ENCODE measurements around the gene UQCR11.

Gene UQCR11

DNA sequence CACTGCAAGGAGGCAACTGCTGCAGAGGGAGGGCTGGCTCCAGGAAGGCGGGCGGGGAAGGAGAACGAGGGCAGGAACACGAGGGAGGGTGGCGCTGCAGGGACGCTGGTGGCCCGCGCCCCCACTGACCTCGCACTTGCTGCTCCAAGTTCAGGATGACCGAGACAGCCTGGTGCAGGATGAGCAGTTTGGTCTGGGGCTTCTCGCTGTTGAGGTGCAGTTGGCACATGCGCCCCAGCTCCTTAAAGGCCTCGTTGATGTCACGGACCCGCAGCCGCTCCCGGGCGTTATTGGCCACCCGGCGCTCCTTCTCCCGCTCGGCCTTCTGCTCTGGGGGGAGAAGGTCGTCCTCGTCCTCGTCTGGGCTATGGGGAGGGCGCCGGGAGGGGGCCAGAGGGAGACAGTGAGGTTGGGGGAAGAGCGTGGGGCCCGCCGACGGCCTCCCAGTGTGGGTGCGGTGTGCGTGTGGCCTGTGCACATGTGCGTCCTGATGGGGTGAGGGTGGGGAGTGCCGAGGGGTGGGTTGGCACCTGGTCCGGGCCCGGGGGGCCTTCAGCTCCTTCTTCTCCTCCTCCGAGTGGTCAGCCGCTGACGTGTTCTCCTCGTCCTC, 10.0 kb upstream of the UQCR11 start:
- Mint-ChIP-seq H3K36me3 (ENCODE audit: low read depth) (peaks cover 100% of the 10 kb centered on the region), H3K9me3 (no peaks in the 10 kb centered on the region), H3K4me3 (no peak overlapping the region), H3K4me1 (ENCODE audit: low read depth) (peaks cover 4% of the 10 kb centered on the region), H3K27ac (no peak overlapping the region), H3K27me3 (peaks cover 2% of the 10 kb centered on the region)
- intact Hi-C loops (cut with micrococcal nuclease): no loop called here

DNA sequence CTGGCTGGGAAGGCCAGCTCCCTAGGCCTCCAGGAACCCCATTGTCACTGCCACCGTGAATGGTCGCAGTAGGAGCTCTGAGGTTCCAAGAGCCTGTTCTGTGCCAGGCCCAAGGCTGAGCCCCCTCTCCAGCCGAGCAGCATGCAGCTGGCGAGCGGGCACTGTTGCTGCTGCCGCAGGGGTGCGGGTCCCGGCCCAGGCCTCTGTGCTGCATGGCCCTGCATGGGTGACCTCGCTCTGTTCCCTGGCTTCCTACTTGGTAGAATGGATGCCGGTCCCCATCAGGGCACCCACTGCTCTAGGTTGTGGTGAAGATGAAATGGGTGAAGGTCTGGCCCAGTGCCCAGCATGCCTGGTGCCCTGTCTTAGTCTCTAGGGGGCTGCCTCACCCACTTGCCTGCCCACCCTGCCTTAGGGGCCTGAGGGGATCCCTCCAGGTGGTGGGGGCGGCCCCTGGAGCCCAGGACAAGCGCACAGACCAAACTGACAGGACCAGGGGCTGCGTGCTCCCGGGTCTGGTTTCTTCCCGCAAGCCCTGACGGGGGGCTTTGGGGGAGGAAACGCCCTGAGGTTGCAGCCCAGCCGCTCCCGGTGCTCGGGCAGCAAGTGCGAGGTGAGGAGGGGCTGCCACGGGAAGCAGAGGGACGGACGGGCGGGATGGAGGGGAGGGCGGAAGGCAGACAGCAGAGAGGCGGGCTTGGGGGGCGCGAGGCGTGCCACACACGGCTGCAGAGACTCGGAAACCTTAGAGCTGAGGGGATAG, 8.7 kb upstream of the UQCR11 start:
- Mint-ChIP-seq H3K36me3 (ENCODE audit: low read depth) (peaks cover 99% of the 10 kb centered on the region), H3K27me3 (peaks cover 7% of the 10 kb centered on the region), H3K4me3 (no peak overlapping the region), H3K27ac (no peak overlapping the region), H3K4me1 (ENCODE audit: low read depth) (peaks cover 17% of the 10 kb centered on the region), H3K9me3 (no peaks in the 10 kb centered on the region)
- intact Hi-C loops (cut with micrococcal nuclease): no loop called here

DNA sequence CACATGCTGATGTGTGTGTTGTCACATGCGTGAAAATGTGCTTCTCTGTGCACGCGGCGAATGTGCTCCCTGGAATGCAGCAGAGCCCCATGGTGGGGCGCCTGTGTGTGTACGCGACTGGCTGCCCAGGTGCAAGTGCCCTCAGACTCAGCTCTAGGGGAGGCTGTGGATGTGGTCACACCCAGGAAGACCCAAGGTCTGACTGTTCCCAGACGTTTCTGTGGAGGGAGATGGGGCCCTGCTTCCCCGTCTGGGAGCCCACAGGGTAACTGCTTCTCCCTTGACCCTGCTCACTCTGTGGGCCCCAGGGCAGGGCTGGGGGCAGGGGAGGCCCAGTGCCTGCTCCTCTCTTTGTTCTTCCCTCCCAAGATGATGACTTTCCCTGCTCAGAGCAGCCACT, 7.9 kb upstream of the UQCR11 start:
- Mint-ChIP-seq H3K4me3 (no peak overlapping the region), H3K27ac (no peak overlapping the region), H3K4me1 (ENCODE audit: low read depth) (peaks cover 25% of the 10 kb centered on the region), H3K27me3 (peaks cover 12% of the 10 kb centered on the region), H3K36me3 (ENCODE audit: low read depth) (peaks cover 90% of the 10 kb centered on the region), H3K9me3 (no peaks in the 10 kb centered on the region)
- intact Hi-C loops (cut with micrococcal nuclease): no loop called here

DNA sequence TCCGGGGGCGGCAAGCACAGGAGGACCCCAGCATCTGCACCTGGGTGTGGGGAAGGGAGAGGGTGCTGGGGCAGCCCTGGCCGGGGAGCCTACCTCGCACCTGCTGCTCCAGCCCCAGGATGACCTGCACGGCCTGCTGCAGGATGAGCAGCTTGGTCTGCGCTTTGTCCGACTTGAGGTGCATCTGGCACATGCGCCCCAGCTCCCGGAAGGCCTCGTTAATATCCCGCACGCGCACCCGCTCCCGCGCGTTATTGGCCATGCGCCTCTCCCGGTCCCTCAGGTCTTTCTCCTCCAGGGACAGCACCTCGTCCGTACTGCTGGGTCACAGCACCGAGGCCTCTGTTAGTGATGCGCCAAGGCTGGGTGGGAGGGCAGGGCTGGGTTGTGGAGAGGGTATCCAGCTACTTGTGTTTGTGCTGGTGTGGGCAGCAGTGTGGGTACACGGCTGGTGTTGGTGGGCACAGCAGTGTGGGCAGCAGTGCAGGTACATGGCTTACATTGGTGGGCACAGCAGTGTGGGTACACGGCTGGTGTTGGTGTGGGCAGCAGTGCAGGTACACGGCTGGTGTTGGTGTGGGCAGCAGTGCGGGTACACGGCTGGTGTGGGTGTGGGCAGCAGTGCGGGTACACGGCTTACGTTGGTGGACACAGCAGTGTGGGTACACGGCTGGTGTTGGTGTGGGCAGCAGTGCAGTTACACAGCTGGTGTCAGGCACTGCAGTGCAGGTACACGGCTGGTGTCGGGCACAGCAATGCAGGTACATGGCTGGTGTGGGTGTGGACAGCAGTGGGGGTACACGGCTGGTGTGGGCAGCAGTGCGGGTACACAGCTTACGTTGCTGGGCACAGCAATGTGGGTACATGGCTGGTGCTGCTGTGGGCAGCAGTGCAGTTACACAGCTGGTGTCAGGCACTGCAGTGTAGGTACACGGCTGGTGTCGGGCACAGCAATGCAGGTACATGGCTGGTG, 7.1 kb upstream of the UQCR11 start:
- H3K9me3 Mint-ChIP-seq: no peaks in the 10 kb centered on the region
- peaks cover 83% of the 10 kb centered on the region for H3K36me3 Mint-ChIP-seq (ENCODE audit: low read depth)
- no peak overlapping the region for H3K4me3 Mint-ChIP-seq
- peaks cover 12% of the 10 kb centered on the region for H3K27me3 Mint-ChIP-seq
- intact Hi-C loops (cut with micrococcal nuclease): no loop called here
- H3K27ac Mint-ChIP-seq: no peak overlapping the region
- H3K4me1 Mint-ChIP-seq (ENCODE audit: low read depth): peaks cover 25% of the 10 kb centered on the region

DNA sequence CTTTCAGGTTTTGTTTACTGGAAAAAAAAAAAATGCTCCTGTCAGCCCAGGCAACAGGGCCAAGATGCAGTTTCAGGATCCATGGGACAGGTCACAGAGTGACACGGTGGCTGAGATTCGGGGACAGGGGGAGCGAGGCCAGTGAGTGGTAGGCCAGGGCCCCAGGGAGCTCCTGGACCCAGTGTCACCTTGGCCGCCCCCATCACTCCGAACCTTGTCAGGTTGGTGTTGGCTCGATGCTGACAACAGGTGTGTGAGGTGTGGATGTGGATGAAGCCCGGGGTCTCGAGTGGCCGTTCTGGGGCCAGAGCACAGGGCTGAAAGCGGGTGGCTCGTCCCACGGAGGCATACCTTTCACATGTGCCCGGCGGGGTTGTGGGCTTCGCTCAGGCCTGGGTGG, 6.1 kb upstream of the UQCR11 start:
- peaks cover 33% of the 10 kb centered on the region for H3K4me1 Mint-ChIP-seq (ENCODE audit: low read depth)
- intact Hi-C loops (cut with micrococcal nuclease): no loop called here
- no peak overlapping the region for H3K27ac Mint-ChIP-seq
- H3K36me3 Mint-ChIP-seq (ENCODE audit: low read depth): peaks cover 72% of the 10 kb centered on the region
- H3K9me3 Mint-ChIP-seq: no peaks in the 10 kb centered on the region
- peaks cover 12% of the 10 kb centered on the region for H3K27me3 Mint-ChIP-seq
- H3K4me3 Mint-ChIP-seq: no peak overlapping the region

DNA sequence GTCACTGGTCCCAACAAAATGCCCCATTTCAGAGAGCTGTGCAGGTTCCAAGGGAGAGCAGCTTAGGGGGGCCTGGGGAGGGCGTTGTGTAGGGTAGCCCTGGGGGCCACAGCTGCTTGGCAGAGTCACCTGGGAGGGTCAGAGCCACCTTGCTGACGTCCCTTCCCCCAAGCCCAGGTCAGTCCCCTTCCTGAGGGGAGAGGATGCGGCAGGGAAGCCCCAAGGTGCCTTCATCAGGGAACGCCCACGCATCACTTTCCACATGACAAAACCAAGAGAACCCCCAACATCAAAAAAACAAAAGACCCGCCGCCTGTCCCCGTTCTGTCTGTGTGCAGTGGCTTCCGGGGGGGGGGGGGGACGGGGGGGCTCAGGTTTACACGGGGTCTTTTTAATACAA, 5.3 kb upstream of the UQCR11 start:
- H3K4me3 Mint-ChIP-seq: no peak overlapping the region
- no peak overlapping the region for H3K27ac Mint-ChIP-seq
- H3K36me3 Mint-ChIP-seq (ENCODE audit: low read depth): peaks cover 66% of the 10 kb centered on the region
- intact Hi-C loops (cut with micrococcal nuclease): no loop called here
- H3K9me3 Mint-ChIP-seq: no peaks in the 10 kb centered on the region
- H3K27me3 Mint-ChIP-seq: peaks cover 12% of the 10 kb centered on the region
- H3K4me1 Mint-ChIP-seq (ENCODE audit: low read depth): peaks cover 39% of the 10 kb centered on the region

DNA sequence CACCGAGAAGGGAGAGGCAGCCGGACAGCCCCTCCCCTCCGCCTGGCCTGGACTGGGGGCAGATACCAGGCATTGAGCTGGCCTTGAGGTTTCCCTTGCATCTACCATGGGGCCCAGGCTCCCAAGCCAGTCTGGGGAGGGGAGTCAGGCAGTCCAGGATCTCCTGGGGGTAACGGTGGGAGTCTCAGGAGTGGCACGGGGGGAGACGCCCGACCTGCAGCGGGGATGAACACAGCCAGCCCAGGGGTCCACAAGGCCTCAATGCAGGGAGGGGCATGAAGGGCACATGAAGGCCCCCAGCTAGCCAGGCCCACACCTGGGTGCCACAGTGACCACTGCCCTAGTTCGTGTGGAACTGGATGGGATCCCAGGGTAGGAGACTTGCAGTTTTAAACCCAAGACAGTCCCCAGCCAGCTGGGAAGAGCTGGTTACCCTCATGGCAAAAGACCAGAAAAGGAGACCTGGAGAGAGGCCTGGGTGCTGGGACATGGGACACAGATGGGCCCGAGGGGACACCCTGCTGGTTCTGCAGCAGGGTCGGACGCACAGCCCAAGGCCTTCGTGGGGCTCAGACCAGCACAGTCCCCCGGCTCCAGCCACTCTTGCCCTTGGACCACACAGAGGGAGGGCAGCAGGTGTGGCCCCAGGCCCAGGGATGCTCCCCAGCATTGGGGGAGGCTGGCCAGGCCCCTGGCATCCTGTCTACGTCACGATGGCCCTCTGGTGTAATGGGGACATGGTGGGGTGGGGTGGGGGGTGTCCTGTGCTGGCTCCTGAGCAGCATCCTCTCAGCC, 4.6 kb upstream of the UQCR11 start:
- Mint-ChIP-seq H3K9me3 (no peaks in the 10 kb centered on the region), H3K36me3 (ENCODE audit: low read depth) (peaks cover 63% of the 10 kb centered on the region), H3K4me3 (peak overlapping the region; percentile 21), H3K27me3 (peaks cover 12% of the 10 kb centered on the region), H3K27ac (peak overlapping the region; percentile 66), H3K4me1 (ENCODE audit: low read depth) (peaks cover 39% of the 10 kb centered on the region)
- intact Hi-C loops (cut with micrococcal nuclease): loop anchor here (5.0 kb wide), 1 partner anchor 62 kb away; no protein-coding TSS in a partner anchor

DNA sequence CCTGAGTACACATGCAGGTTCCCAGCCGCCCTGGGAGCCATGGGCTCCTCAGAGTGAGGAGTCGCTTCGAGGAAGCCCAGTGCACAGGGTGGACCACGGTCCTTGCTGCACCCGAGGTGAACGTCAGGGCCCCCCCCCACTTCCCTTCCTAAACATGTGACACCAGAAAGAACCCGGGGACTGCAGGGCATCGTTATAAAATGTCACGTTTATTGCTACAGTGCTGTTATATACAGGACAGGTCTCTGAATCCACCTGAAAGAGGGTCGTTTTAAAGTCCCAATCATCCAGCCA, 3.8 kb upstream of the UQCR11 start:
- Mint-ChIP-seq H3K4me3 (no peak overlapping the region), H3K4me1 (ENCODE audit: low read depth) (peaks cover 46% of the 10 kb centered on the region), H3K9me3 (no peaks in the 10 kb centered on the region), H3K27ac (peak overlapping the region; percentile 66), H3K27me3 (peaks cover 12% of the 10 kb centered on the region), H3K36me3 (ENCODE audit: low read depth) (peaks cover 55% of the 10 kb centered on the region)
- intact Hi-C loops (cut with micrococcal nuclease): loop anchor here (5.0 kb wide), 1 partner anchor 63 kb away; no protein-coding TSS in a partner anchor

DNA sequence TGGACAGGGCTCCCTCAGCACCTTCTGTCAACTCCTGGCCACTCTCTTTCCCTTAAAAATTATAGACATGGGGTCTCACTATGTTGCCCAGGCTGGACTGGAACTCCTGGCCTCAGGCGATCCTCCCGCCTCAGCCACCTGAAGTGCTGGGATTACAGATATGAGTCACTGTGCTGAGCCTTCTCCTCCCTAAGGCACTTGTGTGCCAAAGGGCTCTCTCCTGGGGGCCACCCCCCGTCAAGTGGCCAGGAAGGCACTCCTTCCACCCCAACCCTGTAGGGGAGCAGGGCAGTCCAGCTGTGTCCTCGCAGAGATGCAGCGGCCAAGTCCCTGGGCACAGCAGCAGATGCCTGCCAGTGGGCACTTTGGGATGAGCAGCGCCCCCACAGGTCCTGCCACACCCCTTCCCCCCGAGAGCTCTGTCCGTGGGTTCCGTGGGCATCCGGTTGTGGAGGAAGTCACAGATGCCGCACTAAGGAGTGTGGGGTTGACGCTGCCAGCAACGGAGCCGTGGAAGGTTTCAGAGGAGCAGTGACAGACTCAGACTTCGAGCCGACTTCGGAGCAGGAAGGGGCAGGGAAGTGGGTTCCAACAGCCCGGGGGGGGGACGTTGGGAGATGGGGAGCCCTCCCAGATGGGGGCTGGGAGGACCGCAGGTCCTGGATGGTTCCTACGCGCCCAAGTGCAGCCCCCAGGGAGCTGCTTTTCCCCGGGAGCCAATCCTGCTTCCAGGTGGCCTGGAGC, 3.3 kb upstream of the UQCR11 start:
- Mint-ChIP-seq H3K9me3 (no peaks in the 10 kb centered on the region), H3K4me1 (ENCODE audit: low read depth) (peaks cover 51% of the 10 kb centered on the region), H3K36me3 (ENCODE audit: low read depth) (peaks cover 50% of the 10 kb centered on the region), H3K27ac (peak overlapping the region; percentile 66), H3K4me3 (peak overlapping the region; percentile 17), H3K27me3 (peaks cover 12% of the 10 kb centered on the region)
- intact Hi-C loops (cut with micrococcal nuclease): loop anchor here (5.0 kb wide), 1 partner anchor 64 kb away; no protein-coding TSS in a partner anchor

DNA sequence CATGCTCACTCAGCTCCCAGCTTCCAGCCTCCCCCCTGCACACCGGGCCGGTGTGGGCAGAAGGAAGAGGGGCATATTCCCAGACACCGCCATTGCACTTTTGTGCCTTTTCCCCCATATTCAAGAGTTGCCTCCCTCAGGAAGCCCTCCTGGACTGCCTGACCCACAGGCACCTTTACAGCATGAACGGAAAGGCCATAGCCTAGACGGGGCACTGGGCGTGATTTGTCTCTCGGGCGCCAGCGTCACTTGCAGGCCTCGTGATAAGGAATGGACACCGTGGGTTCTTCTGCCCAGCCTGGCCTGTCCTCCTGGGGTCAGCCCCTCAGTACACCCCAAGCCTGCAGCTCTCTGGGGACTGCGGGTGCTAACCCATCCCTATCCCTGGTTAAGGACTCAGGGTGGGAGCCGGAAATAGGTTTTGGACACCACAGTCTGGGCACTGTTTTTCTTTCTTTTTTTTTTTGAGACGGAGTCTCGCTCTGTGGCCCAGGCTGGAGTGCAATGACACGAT, 933 bp upstream of the UQCR11 start:
- no peaks in the 10 kb centered on the region for H3K9me3 Mint-ChIP-seq
- intact Hi-C loops (cut with micrococcal nuclease): loop anchor here (5.0 kb wide), 1 partner anchor 66 kb away; no protein-coding TSS in a partner anchor

DNA sequence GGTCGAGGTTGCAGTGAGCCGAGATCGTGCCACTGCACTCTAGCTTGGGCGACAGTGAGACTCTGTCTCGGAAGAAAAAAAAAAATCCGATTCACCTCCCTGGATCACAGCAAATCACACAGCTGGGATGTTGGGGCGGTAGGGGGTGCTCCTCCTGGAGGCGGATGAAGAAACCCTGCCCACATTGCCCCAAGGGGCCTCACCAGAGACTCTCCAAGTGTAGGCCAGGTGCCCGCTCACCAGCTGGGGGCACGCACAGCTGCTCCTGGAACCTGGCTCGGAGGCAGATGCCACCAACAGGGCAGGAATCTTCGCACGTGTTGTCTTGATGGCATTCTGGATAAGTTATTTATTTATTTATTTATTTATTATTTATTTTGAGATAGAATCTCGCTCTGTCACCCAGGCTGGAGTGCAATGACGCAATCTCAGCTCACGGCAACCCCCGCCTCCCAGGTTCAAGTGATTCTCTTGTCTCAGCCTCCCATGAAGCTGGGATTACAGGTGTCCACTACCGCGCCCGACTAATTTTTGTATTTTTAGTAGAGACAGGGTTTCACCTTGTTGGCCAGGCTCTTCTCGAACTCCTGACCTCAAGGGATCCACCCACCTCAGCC, 3.1 kb downstream of the UQCR11 start:
- H3K27me3 Mint-ChIP-seq: no peaks in the 10 kb centered on the region
- H3K36me3 Mint-ChIP-seq (ENCODE audit: low read depth): peaks cover 54% of the 10 kb centered on the region
- no peaks in the 10 kb centered on the region for H3K9me3 Mint-ChIP-seq
- H3K4me3 Mint-ChIP-seq: no peak overlapping the region
- peak overlapping the region; percentile 60 for H3K27ac Mint-ChIP-seq
- intact Hi-C loops (cut with micrococcal nuclease): no loop called here
- peaks cover 54% of the 10 kb centered on the region for H3K4me1 Mint-ChIP-seq (ENCODE audit: low read depth)

More for the DNA sequence above, 933 bp upstream of the UQCR11 start:
- peak overlapping the region; percentile 97 for H3K4me3 Mint-ChIP-seq
- H3K27ac Mint-ChIP-seq: peak overlapping the region; percentile 98
- peaks cover 47% of the 10 kb centered on the region for H3K36me3 Mint-ChIP-seq (ENCODE audit: low read depth)
- H3K27me3 Mint-ChIP-seq: peaks cover 12% of the 10 kb centered on the region
- H3K4me1 Mint-ChIP-seq (ENCODE audit: low read depth): peaks cover 72% of the 10 kb centered on the region

DNA sequence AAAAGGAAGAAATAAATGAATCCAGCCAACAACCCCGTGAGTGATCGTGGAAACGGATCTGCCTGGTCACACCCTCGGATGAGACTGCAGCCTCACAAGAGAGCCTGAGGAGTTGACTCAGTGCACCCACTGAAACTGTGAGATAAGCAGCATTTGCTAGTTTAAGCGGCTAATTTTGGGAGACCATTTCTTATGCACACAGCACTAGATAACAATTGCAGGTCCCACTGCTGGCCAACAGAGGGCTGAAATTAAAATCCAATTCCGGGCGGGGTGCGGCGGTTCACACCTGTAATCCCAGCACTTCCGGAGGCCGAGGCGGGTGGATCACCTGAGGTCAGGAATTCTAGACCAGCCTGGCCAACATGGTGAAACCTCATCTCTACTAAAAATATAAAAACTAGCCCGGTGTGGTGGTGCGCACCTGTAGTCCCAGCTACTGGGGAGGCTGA, 3.6 kb downstream of the UQCR11 start:
- Mint-ChIP-seq H3K27me3 (no peaks in the 10 kb centered on the region), H3K9me3 (no peaks in the 10 kb centered on the region), H3K27ac (peak overlapping the region; percentile 60), H3K36me3 (ENCODE audit: low read depth) (peaks cover 60% of the 10 kb centered on the region), H3K4me3 (no peak overlapping the region), H3K4me1 (ENCODE audit: low read depth) (peaks cover 49% of the 10 kb centered on the region)
- intact Hi-C loops (cut with micrococcal nuclease): no loop called here
